GM18520 (cell line): ENCODE results near the gene LRBA.

Experiments used
- ATAC-seq: cut with Tn5 transposase; IDR thresholded peaks from one replicate; pipeline ENCODE4 v1.9.1; 2021; ENCODE audit not compliant: unreplicated experiment

LRBA gene

DNA sequence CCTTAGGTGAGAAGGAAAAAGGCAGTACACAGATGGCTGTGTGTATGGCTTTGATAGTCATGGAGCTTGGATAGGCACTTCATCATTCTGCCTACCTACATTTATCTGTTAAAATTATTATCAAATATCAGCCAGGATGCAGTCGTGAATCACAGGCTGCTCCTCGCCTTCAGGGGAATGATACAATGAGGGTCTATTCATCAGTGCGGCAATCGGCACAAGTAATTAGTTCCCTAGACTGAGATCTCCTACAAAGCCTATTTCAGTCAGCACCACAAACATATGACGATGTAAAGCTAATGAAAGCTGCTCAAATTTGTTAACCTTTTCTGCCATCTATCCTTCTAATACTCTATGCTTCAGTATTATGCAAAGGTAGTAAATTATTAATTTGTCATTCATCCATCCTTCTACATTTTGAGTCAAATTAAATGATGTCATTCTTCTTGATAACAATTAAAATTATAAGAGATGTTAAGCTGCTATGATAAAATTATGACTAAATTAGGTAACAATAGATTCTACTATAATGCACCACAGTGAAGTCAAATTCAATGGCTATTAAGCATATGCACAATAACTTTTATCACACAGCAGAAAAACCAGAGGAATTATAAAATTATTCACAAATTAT, 414.2 kb downstream of the LRBA start:
- no peak for ATAC-seq

DNA sequence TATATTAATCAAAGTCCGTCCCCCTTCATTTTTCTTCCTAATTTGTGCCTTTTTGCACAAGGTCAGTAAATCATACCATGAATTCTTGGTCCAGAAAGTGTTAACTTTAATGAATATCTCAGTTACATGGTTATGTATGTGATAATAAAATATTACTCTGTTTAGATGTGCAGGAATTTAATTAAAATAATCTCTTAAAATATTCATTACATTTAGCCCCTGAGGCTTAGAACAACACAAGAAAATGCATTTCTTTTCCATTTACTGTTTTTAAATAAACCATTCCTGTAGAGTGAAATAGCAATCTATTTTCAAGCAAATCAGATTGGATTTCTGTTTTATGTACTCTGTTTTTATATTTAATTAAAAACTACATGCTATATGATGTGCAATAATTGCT, 415.5 kb downstream of the LRBA start:
- no peak for ATAC-seq

DNA sequence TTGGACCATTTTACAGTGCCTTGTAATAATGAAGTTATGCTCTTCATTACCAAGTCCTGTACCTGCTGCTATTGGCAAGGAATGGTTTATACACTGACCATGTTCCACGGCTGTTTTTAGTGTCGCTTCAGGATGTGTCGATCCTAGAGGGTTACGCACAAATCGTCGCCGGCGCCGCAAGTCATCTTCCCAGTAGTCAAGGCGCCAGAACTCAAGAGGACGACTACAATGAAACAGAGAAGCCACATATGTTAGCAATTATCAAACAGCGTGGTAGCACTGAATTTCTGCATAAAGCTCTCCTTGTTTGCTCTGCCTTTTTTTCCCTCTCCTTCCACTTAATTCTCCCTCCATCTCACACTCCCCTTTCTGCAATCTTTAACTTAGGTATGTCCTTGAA, 416.2 kb downstream of the LRBA start:
- ATAC-seq, result no peak

DNA sequence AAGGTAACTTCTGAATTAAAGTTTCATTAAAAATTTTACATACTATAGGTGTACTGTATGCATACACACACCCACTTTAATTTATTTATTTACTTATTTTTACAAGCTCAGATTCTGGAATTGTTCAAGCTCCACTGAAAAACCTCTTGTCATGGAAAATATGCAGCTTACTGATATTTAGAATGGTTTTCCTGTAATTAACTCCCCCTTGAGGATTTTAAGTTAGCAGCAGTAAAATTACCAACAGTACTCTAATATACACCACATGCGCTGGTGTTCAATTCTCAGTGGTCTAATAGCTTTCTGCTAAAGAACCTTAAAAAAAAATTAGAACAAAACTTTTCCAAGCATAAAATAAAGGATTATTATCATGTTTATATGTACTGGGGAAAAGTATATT, 421.1 kb downstream of the LRBA start:
- no peak for ATAC-seq

DNA sequence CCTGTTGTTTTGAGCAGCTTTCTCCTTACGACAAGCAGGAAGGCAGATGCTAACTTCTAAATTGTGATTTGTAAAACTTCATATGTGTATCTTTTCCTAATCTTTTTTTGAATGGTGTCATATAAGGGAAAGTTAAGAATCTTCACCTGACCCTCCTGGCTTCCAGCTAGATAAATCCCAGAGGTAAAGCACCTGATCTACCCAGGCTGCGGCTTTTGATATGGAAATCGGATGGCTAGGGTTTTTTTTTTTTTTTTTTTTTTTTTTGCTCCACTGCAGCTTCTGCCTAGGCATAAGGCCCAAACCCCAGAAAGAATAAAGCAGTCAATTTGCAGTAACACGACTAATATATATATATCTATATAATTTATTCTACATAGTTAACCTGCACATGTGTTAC, 423.2 kb downstream of the LRBA start:
- ATAC-seq, result no peak

DNA sequence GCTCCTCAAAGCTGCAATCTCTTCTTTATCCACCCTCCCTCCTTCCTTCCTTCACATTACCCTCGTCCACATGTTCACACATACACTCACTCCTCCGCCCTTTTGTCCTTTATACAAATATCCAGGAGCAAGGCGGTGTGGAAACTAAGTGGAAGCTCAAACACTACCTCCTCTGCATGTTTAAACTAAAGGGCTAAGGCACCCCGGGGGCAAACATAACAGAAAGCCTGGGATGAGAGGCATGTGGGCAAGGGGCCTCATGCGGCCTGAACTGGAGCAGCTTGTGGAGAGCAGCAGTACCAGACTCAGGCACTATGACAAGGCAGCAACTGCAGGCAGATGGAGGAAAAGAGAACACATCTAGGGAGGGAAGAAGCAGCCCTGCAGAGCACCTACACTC, 423.7 kb downstream of the LRBA start:
- ATAC-seq, result no peak

DNA sequence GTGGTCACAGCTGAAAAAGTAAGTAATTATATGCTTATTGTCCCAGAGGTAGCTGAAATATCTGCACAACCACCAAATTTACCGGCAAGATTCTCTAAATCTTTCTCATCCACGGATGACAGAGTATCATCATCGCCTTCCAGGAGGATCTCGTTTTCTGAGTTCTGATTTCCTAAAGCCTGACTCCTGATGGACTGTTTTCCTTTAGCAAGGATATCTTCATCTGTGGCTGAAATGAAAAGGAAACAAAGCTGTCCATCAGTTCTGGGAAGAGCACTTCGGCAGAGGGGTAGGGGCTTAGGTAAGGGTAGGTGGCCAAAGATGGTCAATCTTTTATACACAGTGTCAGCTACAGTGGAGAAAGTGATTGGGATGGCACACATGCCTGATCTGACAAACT, 424.5 kb downstream of the LRBA start:
- ATAC-seq, result no peak

DNA sequence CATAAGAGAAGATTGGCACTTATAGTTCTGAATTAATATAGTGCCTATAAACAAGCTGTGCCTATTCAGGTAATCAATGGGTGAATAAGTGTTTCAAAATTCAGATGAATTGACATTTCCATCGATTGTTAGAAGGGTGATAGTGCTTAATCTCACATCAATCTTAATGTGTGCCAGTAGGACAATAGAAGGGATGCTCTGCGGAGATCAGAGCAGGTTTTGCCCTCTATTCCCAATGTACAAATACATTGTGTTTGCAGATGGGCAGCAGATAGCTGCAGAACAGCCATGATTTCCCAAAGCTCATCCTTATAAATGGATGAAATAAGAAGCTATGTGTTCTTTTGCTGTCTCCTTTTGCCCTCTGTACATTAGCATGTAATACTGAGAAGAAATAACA, 425.9 kb downstream of the LRBA start:
- no peak for ATAC-seq

DNA sequence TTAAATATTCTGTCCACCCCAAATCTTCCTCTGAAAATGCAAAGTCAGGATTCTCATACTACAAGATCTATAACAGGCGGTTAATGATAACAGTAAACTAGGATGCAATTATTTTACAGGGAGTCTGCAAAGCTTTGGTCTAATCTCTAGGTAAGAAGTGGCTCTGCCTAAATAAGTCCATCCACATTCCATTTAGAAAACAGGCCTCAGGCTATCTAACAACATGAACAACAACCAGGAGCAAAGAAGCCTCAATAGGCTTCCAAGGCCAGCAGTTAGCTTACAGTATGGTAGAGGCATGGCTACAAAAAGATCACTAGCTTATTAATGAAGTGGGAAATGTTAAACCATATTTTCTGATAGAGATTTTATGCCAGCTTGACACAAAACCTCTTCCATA, 426.8 kb downstream of the LRBA start:
- no peak for ATAC-seq

DNA sequence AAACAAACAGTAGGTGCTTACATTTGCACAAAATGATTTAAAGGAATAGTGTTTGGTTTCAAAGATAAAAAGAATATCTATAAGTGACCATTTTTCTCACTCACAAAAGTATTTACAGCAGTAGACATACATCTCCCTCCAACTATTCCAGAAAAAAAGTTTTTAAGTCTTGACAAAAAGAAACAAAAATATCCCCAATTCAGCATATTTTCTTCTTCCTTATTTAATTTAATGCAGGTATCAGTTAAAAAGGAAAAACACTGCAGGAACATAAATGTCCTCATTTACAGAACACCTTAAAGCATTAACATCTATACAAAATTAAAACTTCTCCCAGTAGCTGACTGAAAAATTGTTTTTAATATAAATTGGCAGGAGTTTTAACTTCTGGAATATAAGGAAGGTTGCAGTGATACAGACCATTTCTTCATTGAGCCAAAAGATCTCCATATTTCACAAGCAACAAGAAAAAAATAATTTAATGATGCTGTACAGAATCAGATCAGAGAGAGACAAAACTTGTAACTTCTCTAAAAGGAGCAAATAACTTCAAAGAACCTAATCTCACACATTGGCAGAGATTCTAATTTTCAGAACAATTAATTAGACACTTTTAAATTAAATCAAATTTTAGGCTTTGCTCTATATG, 428.8 kb downstream of the LRBA start:
- no peak for ATAC-seq

DNA sequence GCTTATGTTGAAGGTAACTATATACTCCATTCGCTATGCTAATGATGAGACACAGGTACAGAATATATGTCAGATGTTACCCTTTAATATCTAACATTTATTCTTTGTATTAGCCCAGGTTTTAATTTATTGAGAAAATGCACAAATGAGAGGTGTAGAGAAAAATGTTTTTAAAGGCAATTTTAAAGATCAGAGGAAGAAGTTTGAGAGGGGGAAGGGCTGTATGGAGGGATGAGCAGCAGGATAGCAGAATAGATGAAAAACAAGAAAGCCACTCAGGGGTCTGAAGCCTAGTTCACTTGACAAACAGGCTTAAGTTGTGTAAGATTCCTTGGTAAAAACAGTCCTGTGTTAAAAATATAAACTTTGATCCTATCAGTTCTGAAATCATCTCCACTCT, 429.5 kb downstream of the LRBA start:
- ATAC-seq, result no peak

DNA sequence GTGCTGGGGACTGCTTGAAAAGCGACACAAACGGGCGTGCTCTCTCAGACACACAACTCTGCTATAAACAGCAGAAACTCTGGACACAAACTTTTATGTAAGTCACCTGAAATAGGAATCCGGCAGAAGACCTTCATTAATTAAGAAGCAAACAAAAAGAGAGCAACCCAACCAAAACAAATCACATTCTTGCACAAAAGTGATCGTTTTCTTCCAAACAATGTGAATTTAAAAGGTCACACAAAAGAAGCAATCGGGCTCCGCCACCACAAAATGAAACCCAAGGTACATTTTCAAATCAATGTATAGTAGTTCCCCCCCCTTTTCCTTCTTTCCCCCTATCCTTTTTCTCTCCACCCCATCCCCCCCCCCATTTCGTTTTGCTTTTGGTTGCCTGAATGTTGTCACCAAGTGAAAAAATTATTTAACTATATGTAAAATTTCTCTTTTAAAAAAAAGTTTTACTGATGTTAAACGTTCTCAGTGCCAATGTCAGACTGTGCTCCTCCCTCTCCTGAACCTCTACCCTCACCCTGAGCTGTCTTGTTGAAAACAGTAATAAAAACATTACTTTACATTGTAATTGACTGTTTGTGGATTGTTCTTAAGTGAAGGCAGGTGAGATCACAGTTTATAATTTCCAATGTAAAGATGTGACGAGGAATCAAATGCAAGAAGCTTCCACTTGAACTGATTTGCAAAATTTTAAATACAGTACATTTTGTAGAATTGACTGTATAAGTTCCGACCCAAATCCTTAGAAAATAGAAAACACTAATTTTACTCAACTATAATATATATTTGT, 430.8 kb downstream of the LRBA start:
- no peak for ATAC-seq

DNA sequence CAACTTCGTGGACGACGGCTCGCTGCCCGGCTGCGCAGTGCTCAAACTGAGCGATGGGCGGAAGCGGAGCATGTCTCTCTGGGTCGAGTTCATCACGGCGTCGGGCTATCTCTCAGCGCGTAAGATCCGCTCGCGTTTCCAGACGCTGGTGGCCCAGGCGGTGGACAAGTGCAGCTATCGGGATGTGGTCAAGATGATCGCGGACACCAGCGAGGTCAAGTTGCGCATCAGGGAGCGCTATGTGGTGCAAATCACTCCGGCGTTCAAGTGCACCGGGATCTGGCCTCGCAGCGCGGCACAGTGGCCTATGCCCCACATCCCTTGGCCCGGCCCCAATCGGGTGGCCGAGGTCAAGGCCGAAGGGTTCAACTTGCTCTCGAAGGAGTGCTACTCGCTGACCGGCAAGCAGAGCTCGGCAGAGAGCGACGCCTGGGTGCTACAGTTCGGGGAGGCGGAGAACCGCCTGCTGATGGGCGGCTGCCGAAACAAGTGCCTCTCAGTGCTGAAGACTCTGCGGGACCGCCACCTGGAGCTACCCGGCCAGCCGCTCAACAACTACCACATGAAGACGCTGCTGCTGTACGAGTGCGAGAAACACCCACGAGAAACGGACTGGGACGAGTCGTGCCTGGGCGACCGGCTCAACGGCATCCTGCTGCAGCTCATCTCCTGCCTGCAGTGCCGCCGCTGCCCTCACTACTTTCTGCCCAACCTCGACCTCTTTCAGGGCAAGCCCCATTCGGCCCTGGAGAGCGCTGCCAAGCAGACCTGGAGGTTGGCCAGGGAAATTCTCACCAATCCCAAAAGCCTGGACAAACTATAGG, 431.6 kb downstream of the LRBA start:
- ATAC-seq, result no peak

DNA sequence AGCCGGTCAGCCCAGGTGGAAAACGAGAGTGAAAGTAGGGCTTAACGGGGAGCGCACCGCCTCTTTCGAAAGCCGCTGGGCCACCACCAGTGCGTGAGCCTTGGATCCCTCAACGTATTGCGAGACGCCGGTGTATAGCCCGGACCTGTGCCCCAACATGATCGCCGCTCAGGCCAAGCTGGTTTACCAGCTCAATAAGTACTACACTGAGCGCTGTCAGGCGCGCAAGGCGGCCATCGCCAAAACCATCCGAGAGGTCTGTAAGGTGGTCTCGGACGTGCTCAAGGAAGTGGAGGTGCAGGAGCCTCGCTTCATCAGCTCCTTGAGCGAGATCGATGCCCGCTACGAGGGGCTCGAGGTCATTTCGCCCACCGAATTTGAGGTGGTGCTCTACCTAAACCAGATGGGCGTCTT, 432.2 kb downstream of the LRBA start:
- ATAC-seq, result no peak

DNA sequence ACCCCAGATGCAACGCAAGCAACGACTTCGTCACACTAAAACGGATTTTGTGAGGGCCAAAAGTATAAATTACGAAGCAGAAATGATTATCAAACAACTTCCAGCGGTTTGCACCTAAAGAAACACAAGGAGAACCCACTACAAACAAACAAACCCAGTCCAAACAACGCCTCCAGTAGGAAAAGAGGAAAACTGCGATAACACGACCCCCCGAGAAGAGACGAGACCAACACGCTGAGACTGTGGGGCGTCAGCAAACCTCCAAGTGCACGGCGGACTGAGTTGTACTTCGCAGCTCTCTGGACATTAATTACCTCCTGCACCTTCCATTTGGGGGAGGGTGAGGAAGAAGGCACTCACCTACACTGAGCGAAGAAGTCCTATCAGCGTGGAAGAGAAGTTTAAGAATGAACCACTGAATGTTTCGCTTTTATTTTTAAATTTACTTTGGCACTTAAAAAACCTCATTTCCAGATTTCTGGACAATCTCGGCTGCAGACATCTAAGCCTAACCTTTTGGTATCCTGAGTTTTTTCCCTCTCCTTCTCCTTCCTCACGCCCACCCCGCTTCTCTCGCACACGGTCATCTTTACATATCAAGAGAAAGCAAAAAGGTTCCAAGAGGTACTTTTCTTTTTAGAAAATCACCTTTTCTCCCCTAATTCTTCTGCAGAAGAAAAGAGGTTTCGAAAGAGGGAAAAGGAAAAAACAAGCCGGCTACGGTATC, 432.8 kb downstream of the LRBA start, which contains the start of gene MAB21L2:
Gene MAB21L2 (plus strand): TSS at position 6 of the 727 bp plus-strand sequence. CDS start 879 bp downstream, outside the sequence.
- ATAC-seq, result no peak

DNA sequence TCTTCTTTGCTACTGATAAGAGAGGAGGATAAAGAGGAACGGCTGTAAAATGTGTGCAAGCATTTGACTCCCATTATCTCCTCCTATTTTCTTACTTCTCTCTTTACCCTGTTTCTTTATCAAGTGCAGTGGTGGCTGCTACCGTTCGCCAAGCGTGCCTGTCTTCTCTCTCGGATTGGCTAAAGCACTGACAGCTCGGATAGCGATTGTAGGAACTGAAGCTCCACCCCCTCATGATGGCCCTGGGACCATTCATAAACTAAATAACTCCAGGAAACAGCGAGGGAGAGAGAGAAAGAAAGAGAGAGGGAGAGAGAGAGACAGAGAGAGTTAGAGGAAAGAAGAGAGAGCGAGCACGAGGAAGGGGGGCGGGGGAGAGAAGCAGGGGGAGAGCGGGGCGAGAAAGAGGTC, 433.4 kb downstream of the LRBA start:
- ATAC-seq, result no peak

DNA sequence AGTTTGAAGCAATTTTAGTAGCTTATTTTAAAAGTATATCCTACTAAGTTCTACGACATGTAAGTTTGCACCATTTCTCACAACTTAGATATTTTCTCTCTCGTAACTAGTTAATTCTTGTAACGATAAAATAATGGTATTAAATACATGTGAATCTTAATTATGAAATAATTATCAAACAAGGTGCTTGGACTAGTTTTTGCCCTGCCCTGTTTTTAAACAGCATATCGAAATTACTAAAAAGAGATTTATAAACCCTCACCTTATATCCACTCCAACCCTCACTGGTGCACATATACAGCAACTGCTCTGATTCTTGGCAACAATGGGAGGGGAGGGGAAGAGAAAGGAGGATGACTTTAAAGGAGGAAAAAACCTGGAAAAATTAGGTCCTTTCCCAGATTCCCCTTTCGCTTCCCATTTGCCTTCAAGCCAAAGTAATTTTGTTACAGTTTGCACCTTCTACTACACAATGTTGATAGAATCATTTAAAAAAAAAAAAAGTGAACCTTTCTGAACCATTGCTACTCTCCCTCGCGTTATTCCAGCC, 434.0 kb downstream of the LRBA start:
- no peak for ATAC-seq

DNA sequence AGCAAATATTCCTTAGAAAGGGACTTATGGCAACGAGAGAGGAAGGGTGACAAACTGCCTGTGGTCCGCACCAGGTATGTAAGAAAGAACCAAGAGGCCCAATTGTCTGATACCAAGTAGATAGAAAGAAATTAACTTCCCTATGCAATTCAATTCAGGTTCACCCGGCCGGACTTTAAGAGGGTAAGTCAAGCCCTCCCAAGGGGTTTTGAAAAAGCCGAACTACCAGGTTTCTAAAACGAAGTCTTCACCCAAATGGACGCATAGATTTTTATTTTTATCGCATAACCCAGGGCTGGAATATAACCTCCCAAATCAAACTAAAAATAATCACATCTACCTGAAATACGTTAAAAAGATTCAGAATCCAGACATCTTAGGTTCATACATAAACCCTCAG, 434.8 kb downstream of the LRBA start:
- no peak for ATAC-seq

DNA sequence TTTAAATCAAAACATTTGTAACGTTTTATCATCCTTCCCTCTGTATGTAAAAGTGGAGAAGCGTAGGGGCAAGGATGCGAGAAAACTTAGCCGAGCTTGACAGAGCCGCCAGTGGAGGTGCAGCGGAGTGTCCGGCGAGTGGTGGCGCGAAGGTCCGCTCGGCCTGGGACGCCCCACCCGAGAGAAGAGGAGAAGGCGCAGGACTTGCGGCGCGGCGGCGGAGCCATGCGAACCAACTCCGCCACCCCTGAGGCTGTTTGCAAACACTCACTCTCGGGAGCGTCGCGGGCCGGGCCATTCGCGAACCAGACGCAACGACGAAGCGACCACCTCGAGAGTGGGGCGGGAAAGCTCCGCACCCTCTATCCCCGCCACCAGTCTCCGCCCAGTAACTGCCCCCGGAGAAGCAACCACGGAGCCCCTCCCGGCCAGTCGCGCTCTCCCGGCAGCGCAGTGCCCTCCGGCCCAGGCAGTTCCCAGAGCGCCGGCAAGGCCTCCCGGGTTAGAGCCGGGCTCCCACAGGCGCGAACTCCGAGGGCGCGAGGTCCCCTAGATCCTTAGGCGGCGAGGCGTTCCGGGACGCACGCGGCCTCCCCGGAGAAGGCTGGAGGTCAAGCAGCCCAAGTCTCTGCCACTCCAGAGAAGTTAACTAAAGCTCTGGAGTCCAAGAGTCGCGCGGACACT, 435.4 kb downstream of the LRBA start:
- no peak for ATAC-seq
